Epidermal melanocyte (primary cell): ENCODE measurements around the gene CDYL.

ENCODE experiments used
- DNase-seq: peaks from one replicate; pipeline ENCODE4 v3.0.0; 2011; ENCODE audit warnings: low spot score; ENCODE audit not compliant: insufficient read length

CDYL gene

GRCh38 chr6:4774715-4775493 lies 1.3 kb upstream of the CDYL start:
- no peak for DNase-seq

- peak; percentile 52 for DNase-seq
Observed at GRCh38 chr6:4775494-4776130, 592 bp upstream of the CDYL start.

GRCh38 chr6:4776493-4777393 lies 539 bp downstream of the CDYL start:
- no peak for DNase-seq

GRCh38 chr6:4777394-4777935 lies 1.3 kb downstream of the CDYL start:
- DNase-seq = no peak

GRCh38 chr6:4778086-4778485 lies 1.9 kb downstream of the CDYL start:
- DNase-seq = no peak

GRCh38 chr6:4780360-4780812 lies 4.2 kb downstream of the CDYL start:
- DNase-seq = no peak

GRCh38 chr6:4781426-4781825 lies 5.2 kb downstream of the CDYL start:
- no peak for DNase-seq

- DNase-seq = no peak
Observed at GRCh38 chr6:4781967-4782575, 5.9 kb downstream of the CDYL start.

GRCh38 chr6:4786996-4787395 lies 10.8 kb downstream of the CDYL start:
- no peak for DNase-seq

GRCh38 chr6:4788482-4788881 lies 12.3 kb downstream of the CDYL start:
- no peak for DNase-seq

- DNase-seq = no peak
Observed at GRCh38 chr6:4788953-4789584, 12.9 kb downstream of the CDYL start.

GRCh38 chr6:4790158-4790899 lies 14.1 kb downstream of the CDYL start:
- no peak for DNase-seq

- no peak for DNase-seq
Observed at GRCh38 chr6:4794140-4794707, 18.0 kb downstream of the CDYL start.

- DNase-seq = no peak
Observed at GRCh38 chr6:4797587-4797986, 21.4 kb downstream of the CDYL start.

- DNase-seq = no peak
Observed at GRCh38 chr6:4799912-4800311, 23.7 kb downstream of the CDYL start.

- no peak for DNase-seq
Observed at GRCh38 chr6:4800662-4801061, 24.5 kb downstream of the CDYL start.

- DNase-seq = no peak
Observed at GRCh38 chr6:4801491-4802110, 25.4 kb downstream of the CDYL start.

GRCh38 chr6:4802312-4802935 lies 26.2 kb downstream of the CDYL start:
- DNase-seq = no peak

GRCh38 chr6:4803343-4803744 lies 27.1 kb downstream of the CDYL start:
- no peak for DNase-seq
